OCI-LY1 (cell line): ENCODE data around the gene RABL6.

Experiments used
- H2AFZ ChIP-seq: fragments of 200-600 bp; sonication (generic), shearing (Covaris generic); 2 replicates; pipeline ENCODE4 v1.6.0; 2014; ENCODE audit warnings: antibody characterized with exemption, mild to moderate bottlenecking, low read length
- H3F3A ChIP-seq: fragments of 200-600 bp; sonication (generic), shearing (Covaris generic); 2 replicates; pipeline ENCODE4 v1.6.0; 2014; ENCODE audit warnings: mild to moderate bottlenecking, antibody characterized with exemption, low read length, moderate library complexity; ENCODE audit not compliant: insufficient read depth
- H3K27ac ChIP-seq: fragments of 200-600 bp; sonication (generic); 2 replicates; pipeline ENCODE4 v1.5.1; 2014; ENCODE audit warnings: low read length, mixed run types, mild to moderate bottlenecking, low read depth; ENCODE audit not compliant: poor library complexity, severe bottlenecking
- H3K27me3 ChIP-seq: fragments of 200-600 bp; sonication (generic); 2 replicates; pipeline ENCODE4 v1.6.0; 2014; ENCODE audit warnings: antibody characterized with exemption, mild to moderate bottlenecking, low read length, moderate library complexity; ENCODE audit not compliant: insufficient read depth
- H3K36me3 ChIP-seq: fragments of 200-600 bp; sonication (generic); 2 replicates; pipeline ENCODE4 v1.6.1; 2014; ENCODE audit warnings: mild to moderate bottlenecking, antibody characterized with exemption, low read length, moderate library complexity, mixed read lengths; ENCODE audit not compliant: insufficient read depth
- H3K4me1 ChIP-seq: fragments of 200-600 bp; sonication (generic); 2 replicates; pipeline ENCODE4 v1.5.1; 2014; ENCODE audit warnings: mild to moderate bottlenecking, low read length, moderate library complexity; ENCODE audit not compliant: insufficient read depth, severe bottlenecking
- H3K4me2 ChIP-seq: fragments of 200-600 bp; sonication (generic), shearing (Covaris generic); 2 replicates; pipeline ENCODE4 v1.6.1; 2014; ENCODE audit warnings: low read length
- H3K4me3 ChIP-seq: fragments of 200-600 bp; sonication (generic); 2 replicates; pipeline ENCODE4 v1.5.1; 2014; ENCODE audit warnings: low read length, low read depth, mild to moderate bottlenecking, mixed read lengths; ENCODE audit not compliant: poor library complexity, severe bottlenecking
- H3K79me2 ChIP-seq: fragments of 200-600 bp; shearing (Covaris generic); 2 replicates; pipeline ENCODE4 v1.6.1; 2016; ENCODE audit warnings: mixed run types, low read length, mixed read lengths; ENCODE audit not compliant: insufficient read depth
- H3K9ac ChIP-seq: fragments of 200-600 bp; sonication (generic), shearing (Covaris generic); 2 replicates; pipeline ENCODE4 v1.6.1; 2014; ENCODE audit warnings: mild to moderate bottlenecking, low read length, mixed read lengths
- H3K9me2 ChIP-seq: fragments of 200-600 bp; sonication (generic), shearing (Covaris generic); 2 replicates; pipeline ENCODE4 v1.6.1; 2014; ENCODE audit warnings: low read depth, mild to moderate bottlenecking, low read length, mixed read lengths
- H3K9me3 ChIP-seq: fragments of 200-600 bp; shearing (Covaris generic); 2 replicates; pipeline ENCODE4 v1.6.1; 2014; ENCODE audit warnings: low read length, mixed read lengths
- H4K20me1 ChIP-seq: fragments of 200-600 bp; sonication (generic), shearing (Covaris generic); 2 replicates; pipeline ENCODE4 v1.6.0; 2016; ENCODE audit warnings: mild to moderate bottlenecking, low read length; ENCODE audit not compliant: insufficient read depth
- EZH2 ChIP-seq: fragments of 200-600 bp; sonication (generic), shearing (Covaris generic); IDR thresholded peaks from 2 replicates; pipeline ENCODE4 v1.8.0; 2017; ENCODE audit warnings: borderline replicate concordance, mixed run types, mild to moderate bottlenecking, antibody characterized with exemption, low read length, moderate library complexity, mixed read lengths
- TF ChIP-seq, protein P1 (sequence below): fragments of 200-600 bp; sonication (generic), shearing (Covaris generic); IDR thresholded peaks from 2 replicates; pipeline ENCODE4 v1.5.1; 2017; ENCODE audit warnings: mild to moderate bottlenecking, antibody characterized with exemption, low read length, moderate library complexity, mixed read lengths

Gene RABL6

DNA sequence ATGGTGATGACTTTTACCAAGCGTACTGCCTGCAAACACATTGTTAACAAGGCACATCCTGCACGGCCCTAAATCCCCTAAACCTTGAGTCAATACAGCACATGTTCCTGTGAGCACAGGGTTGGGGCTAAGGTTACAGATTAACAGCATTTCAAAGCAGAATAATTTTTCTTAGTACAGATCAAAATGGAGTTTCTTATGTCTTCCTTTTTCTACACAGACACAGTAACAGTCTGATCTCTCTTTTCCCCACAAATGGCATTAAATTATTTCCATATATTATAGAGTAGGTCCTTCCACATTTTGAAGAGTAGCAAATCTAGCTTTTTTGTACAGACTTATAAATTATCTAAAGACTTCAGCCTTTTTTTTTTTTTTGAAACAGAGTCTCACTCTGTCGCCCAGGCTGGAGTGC, 18.2 kb upstream of the RABL6 start:
- no peaks in the 10 kb centered on the region for H3K9me3 ChIP-seq
- H3F3A ChIP-seq, result no peaks in the 10 kb centered on the region
- TF ChIP-seq EZH2, result no peak
- TF ChIP-seq, protein P1, sequence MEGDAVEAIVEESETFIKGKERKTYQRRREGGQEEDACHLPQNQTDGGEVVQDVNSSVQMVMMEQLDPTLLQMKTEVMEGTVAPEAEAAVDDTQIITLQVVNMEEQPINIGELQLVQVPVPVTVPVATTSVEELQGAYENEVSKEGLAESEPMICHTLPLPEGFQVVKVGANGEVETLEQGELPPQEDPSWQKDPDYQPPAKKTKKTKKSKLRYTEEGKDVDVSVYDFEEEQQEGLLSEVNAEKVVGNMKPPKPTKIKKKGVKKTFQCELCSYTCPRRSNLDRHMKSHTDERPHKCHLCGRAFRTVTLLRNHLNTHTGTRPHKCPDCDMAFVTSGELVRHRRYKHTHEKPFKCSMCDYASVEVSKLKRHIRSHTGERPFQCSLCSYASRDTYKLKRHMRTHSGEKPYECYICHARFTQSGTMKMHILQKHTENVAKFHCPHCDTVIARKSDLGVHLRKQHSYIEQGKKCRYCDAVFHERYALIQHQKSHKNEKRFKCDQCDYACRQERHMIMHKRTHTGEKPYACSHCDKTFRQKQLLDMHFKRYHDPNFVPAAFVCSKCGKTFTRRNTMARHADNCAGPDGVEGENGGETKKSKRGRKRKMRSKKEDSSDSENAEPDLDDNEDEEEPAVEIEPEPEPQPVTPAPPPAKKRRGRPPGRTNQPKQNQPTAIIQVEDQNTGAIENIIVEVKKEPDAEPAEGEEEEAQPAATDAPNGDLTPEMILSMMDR, result no peak
- H2AFZ ChIP-seq, result no peak overlapping the region
- H3K27me3 ChIP-seq, result 0 out of 2 replicates have a peak, but pooled peaks cover 4% of the 10 kb centered on the region
- H3K4me2 ChIP-seq, result no peak overlapping the region
- H3K36me3 ChIP-seq, result peaks cover 10% of the 10 kb centered on the region
- no peaks in the 10 kb centered on the region for H4K20me1 ChIP-seq
- H3K27ac ChIP-seq, result no peak overlapping the region
- H3K9me2 ChIP-seq, result no peaks in the 10 kb centered on the region
- no peaks in the 10 kb centered on the region for H3K79me2 ChIP-seq
- H3K9ac ChIP-seq, result no peak overlapping the region
- no peak overlapping the region for H3K4me3 ChIP-seq
- H3K4me1 ChIP-seq, result peaks cover 26% of the 10 kb centered on the region

DNA sequence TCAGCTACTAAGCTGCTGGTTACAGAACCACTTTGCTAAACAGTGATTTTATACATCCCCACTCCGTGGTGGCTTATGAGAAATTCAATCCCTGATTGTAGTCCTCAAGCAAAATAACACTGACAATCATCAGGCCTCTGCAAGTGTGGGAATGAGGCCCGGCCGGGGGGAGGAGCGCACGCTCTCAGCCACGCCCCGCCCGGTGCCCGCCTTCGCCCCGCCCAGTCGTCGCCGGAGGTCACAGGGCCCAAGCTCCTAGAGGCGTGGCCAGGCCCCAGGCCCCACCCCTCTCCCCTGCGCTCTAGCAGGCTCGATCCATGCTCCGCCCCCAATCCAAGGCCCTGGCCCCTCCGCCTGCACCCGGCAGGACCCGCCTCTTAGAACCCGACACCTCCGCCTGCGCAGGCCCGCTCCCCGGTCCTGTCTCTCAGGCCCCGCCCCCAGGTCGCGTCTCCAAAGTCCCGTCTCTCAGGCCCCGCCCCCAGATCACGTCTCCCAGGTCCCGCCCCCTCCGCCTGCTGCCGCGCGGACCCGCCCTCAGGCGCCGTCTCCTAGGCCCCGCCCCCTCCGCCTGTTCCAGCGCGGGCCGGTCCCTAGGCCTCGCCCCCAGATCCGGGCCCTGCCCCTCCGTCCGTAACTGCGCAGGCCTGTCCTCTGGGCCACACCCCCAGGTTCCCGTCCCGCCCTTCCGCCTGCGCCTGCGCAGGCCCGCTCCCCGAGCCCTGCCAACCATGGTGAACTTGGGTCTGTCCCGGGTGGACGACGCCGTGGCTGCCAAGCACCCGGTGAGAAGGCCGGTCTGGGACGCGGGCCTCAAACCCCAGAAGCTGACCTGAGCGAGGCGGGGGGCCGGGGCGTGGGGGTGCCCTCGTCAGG, 16.9 kb upstream of the RABL6 start, which contains the start of gene TMEM141:
TSS of gene TMEM141 (plus strand) at position 705 of the 876 bp plus-strand sequence. CDS start at position 732, 27 bp downstream.
- Histone ChIP-seq H3K27ac (peak within 1 kb of the TSS; percentile 62), H3K4me1 (peaks cover 30% of the 10 kb centered on the region), H2AFZ (peak within 1 kb of the TSS; percentile 61; the same call in 1 of the 2 replicates), H3K36me3 (peaks cover 10% of the 10 kb centered on the region), H3K9me3 (no peaks in the 10 kb centered on the region), H3K9ac (peak within 1 kb of the TSS; percentile 77), H3K9me2 (no peaks in the 10 kb centered on the region), H3K79me2 (no peaks in the 10 kb centered on the region), H4K20me1 (no peaks in the 10 kb centered on the region), H3K4me3 (peak within 1 kb of the TSS; percentile 81), H3K27me3 (0 out of 2 replicates have a peak, but pooled peaks cover 4% of the 10 kb centered on the region), H3K4me2 (peak within 1 kb of the TSS; percentile 81), H3F3A (no peaks in the 10 kb centered on the region)
- no peak for TF ChIP-seq EZH2
- TF ChIP-seq, protein P1, result no peak

DNA sequence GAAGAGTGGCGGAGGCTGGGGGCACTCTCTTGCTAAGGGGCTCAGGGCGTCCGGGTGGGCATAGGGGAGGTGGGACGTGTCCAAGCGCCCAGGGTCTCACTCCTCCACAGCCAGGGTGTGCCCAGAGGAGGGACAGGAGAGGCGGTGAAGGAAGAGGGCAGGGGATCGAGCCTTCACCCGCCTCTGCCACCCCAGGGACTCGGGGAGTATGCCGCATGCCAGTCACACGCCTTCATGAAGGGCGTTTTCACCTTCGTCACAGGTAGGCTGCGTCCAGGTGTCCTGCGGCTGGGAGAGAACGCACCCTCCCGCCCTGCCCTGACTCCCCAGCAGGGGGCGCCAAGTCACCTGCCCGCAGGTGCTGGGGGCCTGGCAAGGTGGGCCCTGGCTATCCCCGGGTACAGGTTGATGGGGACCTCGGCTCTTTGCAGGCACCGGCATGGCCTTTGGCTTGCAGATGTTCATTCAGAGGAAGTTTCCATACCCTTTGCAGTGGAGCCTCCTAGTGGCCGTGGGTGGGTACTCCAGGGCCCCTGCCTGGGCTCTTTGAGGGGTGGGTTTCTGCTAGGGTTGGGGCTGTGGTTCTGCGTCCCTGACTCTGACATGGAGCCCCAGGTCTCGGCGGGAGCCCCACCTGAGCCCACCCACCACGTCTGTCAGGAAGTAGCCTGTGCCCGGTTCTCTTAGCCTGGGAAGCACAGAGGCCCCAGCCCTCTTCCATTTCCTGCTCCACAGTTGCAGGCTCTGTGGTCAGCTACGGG, 16.1 kb upstream of the RABL6 start:
- Histone ChIP-seq H2AFZ (no peak overlapping the region), H3K36me3 (peaks cover 10% of the 10 kb centered on the region), H4K20me1 (no peaks in the 10 kb centered on the region), H3K4me3 (peak overlapping the region; percentile 81), H3K9me2 (no peaks in the 10 kb centered on the region), H3K4me1 (peaks cover 36% of the 10 kb centered on the region), H3K79me2 (no peaks in the 10 kb centered on the region), H3K9me3 (no peaks in the 10 kb centered on the region), H3K27me3 (no peaks in the 10 kb centered on the region), H3K4me2 (peak overlapping the region; percentile 81), H3K9ac (peak overlapping the region; percentile 77), H3K27ac (peak overlapping the region; percentile 62), H3F3A (no peaks in the 10 kb centered on the region)
- no peak for TF ChIP-seq EZH2
- TF ChIP-seq, protein P1, result peak; percentile 97
